NCI-H1417 (cell line): ENCODE data around the gene ABHD18.
"Not testable (repeated sequence)": the region's sequence is repeated elsewhere in the genome, so short reads cannot be mapped to it uniquely, and the experiment has no call there.

Experiments used
- DNase-seq, 3 experiments: peaks; one replicate each; lab custom pipeline; 2025; lab: John Stamatoyannopoulos, UW

The ABHD18 gene

GRCh38 chr4:127965062-127965802 lies at the start of gene ABHD18, which contains the start of gene MFSD8:
TSS of gene ABHD18 (plus strand) at chr4:127965406. CDS start at chr4:127982956, 17,550 bp downstream.
TSS of gene MFSD8 (minus strand) at chr4:127965173. CDS start at chr4:127965133, 40 bp downstream.
- DNase-seq: peak; percentile 96 to 99 (median 97)

- no peak for DNase-seq
Observed at GRCh38 chr4:127916512-127916911, 48.7 kb upstream of the ABHD18 start.

- no peak for DNase-seq
Observed at GRCh38 chr4:127917151-127917550, 48.1 kb upstream of the ABHD18 start.

GRCh38 chr4:127920521-127920920 lies 44.7 kb upstream of the ABHD18 start:
- no peak for DNase-seq

GRCh38 chr4:127922226-127922625 lies 43.0 kb upstream of the ABHD18 start:
- DNase-seq: no peak

- DNase-seq: not testable (repeated sequence)
Observed at GRCh38 chr4:127925720-127926119, 39.5 kb upstream of the ABHD18 start.

- no peak for DNase-seq
Observed at GRCh38 chr4:127930175-127930574, 35.0 kb upstream of the ABHD18 start.

GRCh38 chr4:127931836-127932235 lies 33.4 kb upstream of the ABHD18 start:
- not testable (repeated sequence) for DNase-seq

GRCh38 chr4:127936974-127937373 lies 28.2 kb upstream of the ABHD18 start:
- no peak for DNase-seq

- DNase-seq: no peak
Observed at GRCh38 chr4:127957105-127957504, 8.1 kb upstream of the ABHD18 start.

- DNase-seq: no peak
Observed at GRCh38 chr4:127959794-127960193, 5.4 kb upstream of the ABHD18 start.

- DNase-seq: not testable (repeated sequence)
Observed at GRCh38 chr4:127963633-127964398, 1.4 kb upstream of the ABHD18 start.

- peak in 1 of 3 experiments; percentile 51 for DNase-seq
Observed at GRCh38 chr4:127964426-127965061, 662 bp upstream of the ABHD18 start.

- peak; percentile 32 to 88 (median 84) for DNase-seq
Observed at GRCh38 chr4:127965803-127966175, 583 bp downstream of the ABHD18 start.

- DNase-seq: no peak
Observed at GRCh38 chr4:127967141-127967775, 2.1 kb downstream of the ABHD18 start.

- DNase-seq: no peak
Observed at GRCh38 chr4:127968586-127968985, 3.4 kb downstream of the ABHD18 start.

- DNase-seq: not testable (repeated sequence)
Observed at GRCh38 chr4:127970925-127971324, 5.7 kb downstream of the ABHD18 start.

- no peak for DNase-seq
Observed at GRCh38 chr4:127975121-127975770, 10.0 kb downstream of the ABHD18 start.

GRCh38 chr4:127978930-127979329 lies 13.7 kb downstream of the ABHD18 start:
- DNase-seq: no peak

- DNase-seq: no peak
Observed at GRCh38 chr4:127982445-127982844, 17.2 kb downstream of the ABHD18 start.

- no peak for DNase-seq
Observed at GRCh38 chr4:127985989-127986388, 20.8 kb downstream of the ABHD18 start.

- DNase-seq: no peak
Observed at GRCh38 chr4:127988638-127989037, 23.4 kb downstream of the ABHD18 start.
